DOHH2 (cell line): ENCODE results near the gene ARHGAP20.

Experiments used
- EZH2phosphoT487 ChIP-seq: fragments of 200-600 bp; sonication (generic); IDR thresholded peaks from 2 replicates; pipeline ENCODE4 v1.6.1; 2017; ENCODE audit warnings: borderline replicate concordance, mild to moderate bottlenecking, antibody characterized with exemption, low read length, moderate library complexity, mixed read lengths
- TF ChIP-seq, protein P1 (sequence below): fragments of 200-600 bp; sonication (generic); IDR thresholded peaks from one replicate; pipeline ENCODE4 v1.5.1; 2014; ENCODE audit warnings: antibody characterized with exemption, mild to moderate bottlenecking, low read depth, low read length; ENCODE audit not compliant: poor library complexity, severe bottlenecking

DNA sequence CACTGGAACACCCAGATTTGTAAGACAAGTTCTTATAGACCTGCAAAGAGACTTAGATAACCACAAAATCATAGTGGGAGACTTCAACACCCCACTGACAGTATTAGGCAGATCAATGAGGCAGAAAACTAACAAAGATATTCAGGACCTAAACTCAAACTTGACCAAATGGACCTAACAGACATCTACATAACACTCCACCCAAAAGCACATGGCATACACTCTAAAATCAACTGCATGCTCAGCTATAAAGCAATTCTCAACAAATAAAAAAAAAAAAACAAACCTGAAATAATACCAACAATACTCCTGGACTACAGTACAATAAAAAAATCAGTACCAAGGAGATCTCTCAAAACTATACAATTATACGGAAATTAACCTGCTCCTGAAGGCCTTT lies 167.5 kb downstream of the ARHGAP20 start:
- TF ChIP-seq, protein P1, sequence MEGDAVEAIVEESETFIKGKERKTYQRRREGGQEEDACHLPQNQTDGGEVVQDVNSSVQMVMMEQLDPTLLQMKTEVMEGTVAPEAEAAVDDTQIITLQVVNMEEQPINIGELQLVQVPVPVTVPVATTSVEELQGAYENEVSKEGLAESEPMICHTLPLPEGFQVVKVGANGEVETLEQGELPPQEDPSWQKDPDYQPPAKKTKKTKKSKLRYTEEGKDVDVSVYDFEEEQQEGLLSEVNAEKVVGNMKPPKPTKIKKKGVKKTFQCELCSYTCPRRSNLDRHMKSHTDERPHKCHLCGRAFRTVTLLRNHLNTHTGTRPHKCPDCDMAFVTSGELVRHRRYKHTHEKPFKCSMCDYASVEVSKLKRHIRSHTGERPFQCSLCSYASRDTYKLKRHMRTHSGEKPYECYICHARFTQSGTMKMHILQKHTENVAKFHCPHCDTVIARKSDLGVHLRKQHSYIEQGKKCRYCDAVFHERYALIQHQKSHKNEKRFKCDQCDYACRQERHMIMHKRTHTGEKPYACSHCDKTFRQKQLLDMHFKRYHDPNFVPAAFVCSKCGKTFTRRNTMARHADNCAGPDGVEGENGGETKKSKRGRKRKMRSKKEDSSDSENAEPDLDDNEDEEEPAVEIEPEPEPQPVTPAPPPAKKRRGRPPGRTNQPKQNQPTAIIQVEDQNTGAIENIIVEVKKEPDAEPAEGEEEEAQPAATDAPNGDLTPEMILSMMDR, result no peak
- TF ChIP-seq EZH2phosphoT487, result no peak
